Subcutaneous abdominal adipose tissue (tissue), 5 donors: ENCODE data around the gene KCNF1.

Experiments used
- H3K27ac ChIP-seq: one replicate; pipeline ENCODE4 v1.7.0; 2013; ENCODE audit warnings: low read depth, mild to moderate bottlenecking, inconsistent platforms, low read length, moderate library complexity
- H3K27me3 ChIP-seq, 5 donors: one replicate each; pipeline ENCODE4 v1.7.0; 2013; ENCODE audit warnings: low read length in 5 of 5, inconsistent platforms in 1 of 5; ENCODE audit not compliant: control insufficient read depth in 5 of 5, insufficient read depth in 4 of 5
- H3K36me3 ChIP-seq, 5 donors: one replicate each; pipeline ENCODE4 v1.7.0; 2013; ENCODE audit warnings: low read length in 5 of 5; ENCODE audit not compliant: control insufficient read depth in 5 of 5, insufficient read depth in 5 of 5
- H3K4me1 ChIP-seq, 5 donors: one replicate each; pipeline ENCODE4 v1.7.0; 2013; ENCODE audit warnings: low read length in 5 of 5, mild to moderate bottlenecking in 3 of 5, moderate library complexity in 1 of 5; ENCODE audit not compliant: control insufficient read depth in 5 of 5, insufficient read depth in 5 of 5
- H3K4me3 ChIP-seq, 5 donors: one replicate each; pipeline ENCODE4 v1.7.0; 2013; ENCODE audit warnings: low read length in 5 of 5, low read depth in 1 of 5
- H3K9ac ChIP-seq, 5 donors: one replicate each; pipeline ENCODE4 v1.7.0; 2013; ENCODE audit warnings: low read length in 5 of 5, mild to moderate bottlenecking in 4 of 5, moderate library complexity in 3 of 5
- H3K9me3 ChIP-seq, 5 donors: one replicate each; pipeline ENCODE4 v1.7.0; 2013; ENCODE audit warnings: low read length in 5 of 5; ENCODE audit not compliant: control insufficient read depth in 5 of 5
- donor health status: healthy.
- donor health status: healthy.
- donor health status: healthy.
- donor health status: healthy.
- donor health status: healthy.

KCNF1 gene

GRCh38 chr2:10879624-10880585 is 31.8 kb upstream of the KCNF1 start:
- Histone ChIP-seq H3K9ac (no peak overlapping the region), H3K27ac (no peak overlapping the region), H3K27me3 (peaks cover 0 to 8% (median 0%) of the 10 kb centered on the region in 5 donors), H3K4me3 (no peak overlapping the region), H3K9me3 (no peaks in the 10 kb centered on the region), H3K36me3 (no peaks in the 10 kb centered on the region), H3K4me1 (peaks cover 0 to 9% (median 5%) of the 10 kb centered on the region in 5 donors)

GRCh38 chr2:10880586-10881321 is 31.0 kb upstream of the KCNF1 start:
- Histone ChIP-seq H3K9me3 (no peaks in the 10 kb centered on the region), H3K36me3 (no peaks in the 10 kb centered on the region), H3K27me3 (peaks cover 0 to 13% (median 0%) of the 10 kb centered on the region in 5 donors), H3K4me3 (no peak overlapping the region), H3K4me1 (peaks cover 0 to 9% (median 5%) of the 10 kb centered on the region in 5 donors), H3K27ac (no peak overlapping the region), H3K9ac (no peak overlapping the region)

- peaks cover 0 to 13% (median 3%) of the 10 kb centered on the region in 5 donors for H3K27me3 ChIP-seq
- H3K36me3 ChIP-seq: no peaks in the 10 kb centered on the region
- no peak overlapping the region for H3K4me3 ChIP-seq
- H3K9ac ChIP-seq: no peak overlapping the region
- no peak overlapping the region for H3K27ac ChIP-seq
- no peaks in the 10 kb centered on the region for H3K9me3 ChIP-seq
- peaks cover 0 to 9% (median 5%) of the 10 kb centered on the region in 5 donors for H3K4me1 ChIP-seq
These were observed 29.2 kb upstream of the KCNF1 start for GRCh38 chr2:10882568-10882967.

GRCh38 chr2:10883066-10883465 is 28.7 kb upstream of the KCNF1 start:
- no peaks in the 10 kb centered on the region for H3K9me3 ChIP-seq

GRCh38 chr2:10883801-10884478 is 27.8 kb upstream of the KCNF1 start:
- Histone ChIP-seq H3K4me1 (peaks cover 0 to 9% (median 5%) of the 10 kb centered on the region in 5 donors), H3K27ac (no peak overlapping the region), H3K9ac (no peak overlapping the region), H3K27me3 (peaks cover 0 to 11% (median 0%) of the 10 kb centered on the region in 5 donors), H3K4me3 (no peak overlapping the region), H3K36me3 (no peaks in the 10 kb centered on the region), H3K9me3 (no peaks in the 10 kb centered on the region)

More at GRCh38 chr2:10883066-10883465, 28.7 kb upstream of the KCNF1 start:
- Histone ChIP-seq H3K4me3 (no peak overlapping the region), H3K36me3 (no peaks in the 10 kb centered on the region), H3K9ac (no peak overlapping the region), H3K27ac (no peak overlapping the region), H3K27me3 (peaks cover 0 to 12% (median 3%) of the 10 kb centered on the region in 5 donors), H3K4me1 (peaks cover 0 to 9% (median 5%) of the 10 kb centered on the region in 5 donors)

GRCh38 chr2:10884574-10884975 is 27.2 kb upstream of the KCNF1 start:
- H3K4me1 ChIP-seq: peaks cover 0 to 9% (median 5%) of the 10 kb centered on the region in 5 donors
- H3K9ac ChIP-seq: no peak overlapping the region
- H3K4me3 ChIP-seq: no peak overlapping the region
- H3K27ac ChIP-seq: no peak overlapping the region
- peaks cover 0 to 8% (median 4%) of the 10 kb centered on the region in 5 donors for H3K27me3 ChIP-seq
- H3K36me3 ChIP-seq: no peaks in the 10 kb centered on the region
- no peaks in the 10 kb centered on the region for H3K9me3 ChIP-seq

GRCh38 chr2:10885094-10885860 is 26.5 kb upstream of the KCNF1 start:
- peaks cover 0 to 9% (median 5%) of the 10 kb centered on the region in 5 donors for H3K4me1 ChIP-seq
- no peak overlapping the region for H3K27ac ChIP-seq
- H3K36me3 ChIP-seq: no peaks in the 10 kb centered on the region
- H3K27me3 ChIP-seq: peaks cover 0 to 14% (median 11%) of the 10 kb centered on the region in 5 donors
- no peak overlapping the region for H3K4me3 ChIP-seq
- no peak overlapping the region for H3K9ac ChIP-seq
- H3K9me3 ChIP-seq: no peaks in the 10 kb centered on the region

- no peaks in the 10 kb centered on the region for H3K9me3 ChIP-seq
- H3K27me3 ChIP-seq: peaks cover 4 to 24% (median 17%) of the 10 kb centered on the region in 5 donors
- H3K4me1 ChIP-seq: peaks cover 0 to 9% (median 5%) of the 10 kb centered on the region in 5 donors
- no peak overlapping the region for H3K4me3 ChIP-seq
- no peak overlapping the region for H3K27ac ChIP-seq
- H3K9ac ChIP-seq: no peak overlapping the region
- H3K36me3 ChIP-seq: no peaks in the 10 kb centered on the region
These were observed 24.3 kb upstream of the KCNF1 start for GRCh38 chr2:10887476-10887875.

- H3K9ac ChIP-seq: no peak overlapping the region
- no peaks in the 10 kb centered on the region for H3K36me3 ChIP-seq
- no peaks in the 10 kb centered on the region for H3K9me3 ChIP-seq
- no peak overlapping the region for H3K4me3 ChIP-seq
- H3K27me3 ChIP-seq: peaks cover 4 to 25% (median 19%) of the 10 kb centered on the region in 5 donors
- no peak overlapping the region for H3K27ac ChIP-seq
- no peaks in the 10 kb centered on the region for H3K4me1 ChIP-seq
These were observed 22.0 kb upstream of the KCNF1 start for GRCh38 chr2:10889651-10890215.
